HUES6 (cell line): ENCODE results near the gene PARP1.

Experiments
- H3K27ac ChIP-seq: 2 replicates; pipeline ENCODE4 v1.7.0; 2013; ENCODE audit warnings: low read depth, mild to moderate bottlenecking, low read length, inconsistent platforms
- H3K27me3 ChIP-seq: 2 replicates; pipeline ENCODE4 v1.6.1; 2013; ENCODE audit warnings: low read length; ENCODE audit not compliant: control insufficient read depth, insufficient read depth
- H3K36me3 ChIP-seq: 2 replicates; pipeline ENCODE4 v1.6.1; 2013; ENCODE audit warnings: low read length; ENCODE audit not compliant: control insufficient read depth, insufficient read depth
- H3K4me1 ChIP-seq: 2 replicates; pipeline ENCODE4 v1.6.1; 2013; ENCODE audit warnings: low read length; ENCODE audit not compliant: control insufficient read depth, insufficient read depth
- H3K4me3 ChIP-seq: 2 replicates; pipeline ENCODE4 v1.5.1; 2013; ENCODE audit warnings: low read depth, low read length
- H3K9ac ChIP-seq: one replicate; pipeline ENCODE4 v1.6.1; 2013; ENCODE audit warnings: mild to moderate bottlenecking, low read length
- H3K9me3 ChIP-seq: 2 replicates; pipeline ENCODE4 v1.6.1; 2013; ENCODE audit warnings: low read depth, low read length; ENCODE audit not compliant: control insufficient read depth, insufficient read depth

Gene PARP1

DNA sequence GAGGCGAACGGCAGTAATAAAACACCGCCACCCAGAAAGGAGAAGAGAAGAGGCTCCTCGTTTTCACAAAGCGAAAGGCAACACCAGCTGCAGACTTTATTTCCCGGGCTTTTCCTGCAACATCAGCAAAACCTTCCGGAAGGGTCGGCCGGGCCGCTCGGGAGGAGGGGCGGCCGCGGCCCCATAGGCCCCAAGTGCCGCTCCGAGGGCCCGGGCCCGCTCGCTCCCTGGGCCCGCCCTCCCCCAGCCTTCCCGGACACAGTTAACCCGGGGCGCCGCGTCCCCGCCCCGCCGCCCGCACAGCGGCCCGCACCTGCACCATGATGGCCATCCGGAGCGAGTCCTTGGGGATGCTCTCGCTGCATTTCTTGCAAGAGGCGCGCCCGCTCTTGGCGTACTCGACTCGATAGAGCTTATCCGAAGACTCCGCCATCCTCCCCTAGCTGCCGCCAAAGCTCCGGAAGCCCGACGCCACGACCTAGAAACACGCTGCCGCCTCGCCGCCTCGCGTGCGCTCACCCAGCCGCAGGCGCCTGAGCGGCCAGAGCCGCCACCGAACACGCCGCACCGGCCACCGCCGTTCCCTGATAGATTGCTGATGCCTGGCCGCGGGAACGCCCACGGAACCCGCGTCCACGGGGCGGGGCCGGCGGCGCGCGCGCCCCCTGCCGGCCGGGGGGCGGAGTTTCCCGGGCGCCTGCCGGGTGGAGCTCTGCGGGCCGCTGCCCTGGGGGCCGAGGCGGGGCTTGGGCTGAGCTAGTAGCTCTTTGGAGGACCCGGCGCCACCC, at the start of gene PARP1:
PARP1 (minus strand) TSS at position 597 of the 788 bp plus-strand sequence; CDS start at position 433, 164 bp downstream.
- Histone ChIP-seq H3K9me3 (no peaks in the 10 kb centered on the region), H3K4me1 (peaks cover 39% of the 10 kb centered on the region), H3K27ac (peak within 1 kb of the TSS; percentile 91), H3K9ac (peak within 1 kb of the TSS; percentile 94), H3K4me3 (peak within 1 kb of the TSS; percentile 97), H3K27me3 (no peaks in the 10 kb centered on the region), H3K36me3 (peaks cover 4% of the 10 kb centered on the region)

DNA sequence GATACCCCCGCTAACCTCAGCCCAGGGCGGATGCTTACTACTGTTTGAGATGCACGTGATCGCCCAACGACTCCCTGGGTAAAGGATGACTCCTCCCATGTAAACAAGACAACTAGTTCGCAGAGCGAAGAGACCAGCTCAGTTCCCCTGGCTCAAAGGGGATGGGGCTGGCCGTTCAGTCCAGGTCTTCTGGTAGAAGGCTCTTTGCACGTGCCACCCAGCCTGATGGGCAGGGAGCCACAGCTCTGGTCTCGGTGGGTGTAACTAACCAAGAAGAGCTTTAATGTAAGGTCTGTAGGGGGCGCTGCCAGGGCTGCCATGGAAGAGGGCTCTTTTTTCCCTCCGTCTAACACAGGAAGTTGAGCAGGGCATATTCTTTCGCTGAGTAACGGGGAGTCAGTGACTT, 49.4 kb upstream of the PARP1 start:
- Histone ChIP-seq H3K36me3 (no peaks in the 10 kb centered on the region), H3K9me3 (peaks cover 7% of the 10 kb centered on the region; the same call in 1 of the 2 replicates), H3K27me3 (no peaks in the 10 kb centered on the region), H3K9ac (no peak overlapping the region), H3K4me3 (no peak overlapping the region), H3K4me1 (peaks cover 13% of the 10 kb centered on the region), H3K27ac (no peak overlapping the region)

DNA sequence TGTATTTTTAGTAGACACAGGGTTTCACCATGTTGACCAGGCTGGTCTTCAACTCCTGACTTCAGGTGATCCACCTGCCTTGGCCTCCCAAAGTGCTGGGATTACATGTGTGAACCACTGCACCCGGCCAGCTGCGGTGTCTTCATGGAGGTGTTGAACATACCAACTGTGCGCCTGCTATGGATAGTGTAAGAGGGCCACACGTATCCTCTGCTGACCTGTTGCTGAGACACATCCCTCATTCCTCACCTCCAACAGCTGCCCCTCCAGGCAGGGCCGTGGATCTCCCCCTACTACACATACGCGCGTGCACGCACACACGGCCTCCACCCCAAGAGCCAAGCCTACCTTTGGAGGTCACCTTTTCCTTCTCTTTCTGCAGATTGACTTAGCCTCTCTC, 48.0 kb upstream of the PARP1 start:
- Histone ChIP-seq H3K27me3 (no peaks in the 10 kb centered on the region), H3K9me3 (peaks cover 3% of the 10 kb centered on the region; the same call in 1 of the 2 replicates), H3K4me3 (no peak overlapping the region), H3K36me3 (no peaks in the 10 kb centered on the region), H3K27ac (no peak overlapping the region), H3K9ac (no peak overlapping the region), H3K4me1 (peaks cover 13% of the 10 kb centered on the region)

DNA sequence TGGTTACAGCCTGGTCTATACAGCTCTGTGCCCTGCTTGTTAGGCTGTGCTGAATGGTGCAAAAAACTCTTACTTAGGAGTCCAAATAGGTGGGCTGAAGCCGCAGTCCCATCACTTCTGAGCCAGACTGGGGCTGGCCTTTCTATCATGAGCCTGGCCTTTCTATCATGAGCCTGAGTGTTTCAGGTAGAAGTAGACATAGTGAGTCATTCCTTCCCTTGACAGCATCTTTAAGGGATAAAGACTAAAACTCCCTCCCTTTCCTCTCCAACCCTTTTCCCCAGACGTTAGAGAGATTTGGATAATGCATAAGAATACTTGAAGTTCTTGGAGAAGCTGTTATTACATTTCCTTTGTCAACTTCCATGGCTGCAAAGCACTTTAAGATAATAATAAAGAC, 46.5 kb upstream of the PARP1 start:
- Histone ChIP-seq H3K27me3 (no peaks in the 10 kb centered on the region), H3K27ac (no peak overlapping the region), H3K36me3 (no peaks in the 10 kb centered on the region), H3K9ac (no peak overlapping the region), H3K4me1 (peaks cover 13% of the 10 kb centered on the region), H3K9me3 (peaks cover 3% of the 10 kb centered on the region; the same call in 1 of the 2 replicates), H3K4me3 (no peak overlapping the region)

DNA sequence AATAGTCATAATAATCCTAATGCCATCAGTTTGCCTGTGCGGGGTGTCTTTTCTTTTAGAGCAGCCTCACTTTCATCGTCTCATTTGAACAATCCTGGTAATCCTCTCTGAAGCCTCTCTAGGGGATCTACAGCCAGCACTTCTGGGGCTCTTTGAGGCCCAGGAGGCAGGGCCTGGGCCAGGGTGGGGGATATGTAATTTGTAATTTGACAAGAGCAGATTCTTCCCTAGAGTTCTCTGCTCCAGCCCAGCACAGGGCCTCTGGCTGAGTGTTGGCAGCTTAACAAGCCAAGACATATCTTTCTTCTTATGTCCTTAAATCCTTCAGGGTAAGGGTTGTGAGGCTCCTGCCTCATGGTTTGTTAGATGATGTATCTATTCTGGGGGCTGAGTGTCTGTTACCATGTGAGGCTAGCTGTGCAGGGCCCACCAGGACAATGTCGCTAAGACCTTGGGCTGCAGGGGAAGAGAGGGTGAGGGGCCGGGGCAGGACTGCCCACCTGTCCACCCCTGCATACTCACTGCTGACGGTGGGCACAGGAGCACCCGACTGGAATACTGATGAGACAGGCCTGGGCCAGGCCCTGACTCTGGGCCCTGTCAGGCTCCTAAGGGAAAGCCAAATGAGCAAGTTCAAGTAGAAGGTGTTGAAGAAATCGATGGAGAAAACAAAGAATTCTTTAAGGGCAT, 45.3 kb upstream of the PARP1 start:
- no peaks in the 10 kb centered on the region for H3K9me3 ChIP-seq
- peaks cover 13% of the 10 kb centered on the region for H3K4me1 ChIP-seq
- no peak overlapping the region for H3K27ac ChIP-seq
- no peak overlapping the region for H3K4me3 ChIP-seq
- no peak overlapping the region for H3K9ac ChIP-seq
- no peaks in the 10 kb centered on the region for H3K27me3 ChIP-seq
- H3K36me3 ChIP-seq = no peaks in the 10 kb centered on the region

DNA sequence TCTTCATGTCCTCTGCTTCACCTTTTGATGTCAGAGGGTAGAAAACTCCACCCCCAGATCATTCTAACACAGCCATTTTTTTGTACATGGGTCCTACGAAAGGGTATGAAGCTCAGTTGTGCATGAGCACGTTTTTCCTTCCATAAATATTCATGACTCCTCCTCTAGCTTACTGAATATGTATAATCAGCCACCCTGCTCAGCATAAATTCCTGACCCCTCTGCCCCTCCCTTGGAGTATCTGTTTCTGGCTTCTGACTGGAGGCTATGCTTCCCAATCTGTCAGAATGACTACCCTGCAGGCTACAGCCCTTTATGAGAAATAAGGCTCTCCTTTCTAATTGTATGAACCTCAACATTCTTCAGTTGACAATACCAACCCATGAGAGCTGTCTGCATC, 42.8 kb upstream of the PARP1 start:
- Histone ChIP-seq H3K4me3 (no peak overlapping the region), H3K27me3 (no peaks in the 10 kb centered on the region), H3K27ac (no peak overlapping the region), H3K36me3 (no peaks in the 10 kb centered on the region), H3K9me3 (no peaks in the 10 kb centered on the region), H3K9ac (no peak overlapping the region), H3K4me1 (peaks cover 14% of the 10 kb centered on the region)

DNA sequence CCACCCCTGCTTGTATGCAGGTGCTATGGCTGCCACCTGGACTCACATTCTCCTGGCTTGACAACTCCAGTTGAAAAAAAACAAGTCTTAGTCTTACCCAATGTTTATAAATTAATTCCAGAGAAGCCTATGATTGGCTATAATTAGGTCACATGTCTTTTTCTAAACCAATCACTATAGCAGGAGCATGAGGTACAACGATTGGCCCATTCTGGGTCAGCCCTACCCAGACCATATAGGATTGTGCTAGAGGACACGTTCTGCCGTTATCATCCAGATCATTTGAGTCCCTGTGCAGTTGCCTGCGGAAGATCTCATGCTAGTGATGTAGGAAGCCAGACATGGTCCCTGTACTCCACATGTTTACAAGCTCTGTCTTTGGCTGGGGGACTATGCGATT, 41.9 kb upstream of the PARP1 start:
- H3K9ac ChIP-seq = no peak overlapping the region
- H3K4me3 ChIP-seq = no peak overlapping the region
- no peaks in the 10 kb centered on the region for H3K27me3 ChIP-seq
- H3K36me3 ChIP-seq = no peaks in the 10 kb centered on the region
- no peak overlapping the region for H3K27ac ChIP-seq
- no peaks in the 10 kb centered on the region for H3K9me3 ChIP-seq
- peaks cover 16% of the 10 kb centered on the region for H3K4me1 ChIP-seq

DNA sequence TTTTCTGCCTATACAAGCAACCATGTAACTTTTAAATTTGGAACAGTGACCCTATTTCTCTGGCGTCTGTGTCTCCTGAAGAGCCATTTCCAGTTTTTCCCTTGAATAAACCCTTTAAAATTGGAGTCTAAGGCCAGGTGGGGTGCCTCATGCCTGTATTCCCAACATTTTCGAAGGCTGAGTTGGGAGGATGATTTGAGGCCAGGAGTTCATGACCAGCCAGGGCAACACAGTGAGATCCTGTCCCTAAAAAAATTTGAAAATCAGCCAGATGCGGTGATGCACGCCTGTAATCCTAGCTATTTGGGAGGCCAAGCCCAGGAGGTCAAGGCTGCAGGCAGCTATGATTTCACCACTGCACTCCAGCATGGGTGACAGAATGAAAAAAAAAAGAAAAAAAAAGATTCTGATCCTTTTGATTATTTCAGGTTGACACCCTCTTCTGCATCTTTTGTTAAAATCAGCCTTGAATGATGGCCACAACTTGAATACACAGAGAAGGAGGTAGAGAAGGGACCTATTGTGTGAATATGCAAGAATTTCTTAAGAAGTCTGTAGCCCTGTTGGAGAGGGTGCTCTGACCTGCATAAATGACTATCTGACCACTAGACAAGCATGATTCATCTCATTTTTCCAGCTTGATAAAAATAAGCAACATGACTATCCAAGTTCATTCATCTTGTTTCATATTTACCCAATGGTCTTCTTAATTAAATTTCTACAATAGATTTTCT, 40.2 kb upstream of the PARP1 start:
- H3K9ac ChIP-seq = no peak overlapping the region
- no peaks in the 10 kb centered on the region for H3K36me3 ChIP-seq
- H3K27me3 ChIP-seq = no peaks in the 10 kb centered on the region
- no peak overlapping the region for H3K4me3 ChIP-seq
- peaks cover 21% of the 10 kb centered on the region for H3K4me1 ChIP-seq
- no peaks in the 10 kb centered on the region for H3K9me3 ChIP-seq
- no peak overlapping the region for H3K27ac ChIP-seq

DNA sequence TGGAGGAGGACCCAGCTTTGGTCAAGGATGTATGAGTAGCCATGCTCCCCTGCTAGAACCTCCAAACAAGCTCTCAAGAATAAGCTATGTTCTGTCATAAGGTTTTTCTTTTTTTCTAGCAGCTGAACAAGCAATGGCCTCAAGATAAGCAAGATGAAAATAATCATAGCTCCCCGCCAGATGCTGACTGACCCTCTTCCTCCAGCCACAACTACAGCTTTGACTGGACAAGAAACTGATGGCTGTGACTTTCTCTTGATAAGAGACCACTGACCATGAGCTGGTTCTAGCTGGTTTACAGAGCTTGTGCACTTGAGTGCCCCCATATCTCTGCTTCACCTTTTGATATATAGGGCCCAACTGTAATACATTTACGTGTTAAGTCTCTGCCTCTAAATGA, 38.2 kb upstream of the PARP1 start:
- Histone ChIP-seq H3K4me1 (peaks cover 20% of the 10 kb centered on the region), H3K4me3 (no peak overlapping the region), H3K36me3 (no peaks in the 10 kb centered on the region), H3K9me3 (no peaks in the 10 kb centered on the region), H3K27me3 (no peaks in the 10 kb centered on the region), H3K9ac (no peak overlapping the region), H3K27ac (no peak overlapping the region)

DNA sequence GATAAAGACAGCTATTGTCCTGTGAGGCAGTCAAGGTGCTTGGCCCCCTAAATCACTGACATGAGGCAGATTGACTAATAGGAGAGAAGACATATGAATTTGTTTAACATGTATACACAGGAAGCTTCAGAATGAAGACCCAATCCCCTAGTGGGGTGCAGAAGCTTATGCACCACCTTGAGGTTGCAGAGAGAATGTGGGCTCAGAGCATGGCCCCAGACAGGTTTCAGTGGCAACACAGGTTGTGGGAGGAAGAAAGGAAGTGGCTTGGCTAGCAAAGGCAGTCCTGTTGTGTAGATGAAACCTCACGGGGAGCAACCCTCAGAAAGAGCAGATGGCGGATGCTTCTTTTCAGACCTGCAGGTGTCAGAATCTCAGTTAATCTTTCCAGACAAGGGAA, 37.0 kb upstream of the PARP1 start:
- no peak overlapping the region for H3K27ac ChIP-seq
- H3K27me3 ChIP-seq = no peaks in the 10 kb centered on the region
- no peak overlapping the region for H3K4me3 ChIP-seq
- no peak overlapping the region for H3K9ac ChIP-seq
- H3K4me1 ChIP-seq = peaks cover 20% of the 10 kb centered on the region
- H3K9me3 ChIP-seq = no peaks in the 10 kb centered on the region
- no peaks in the 10 kb centered on the region for H3K36me3 ChIP-seq

DNA sequence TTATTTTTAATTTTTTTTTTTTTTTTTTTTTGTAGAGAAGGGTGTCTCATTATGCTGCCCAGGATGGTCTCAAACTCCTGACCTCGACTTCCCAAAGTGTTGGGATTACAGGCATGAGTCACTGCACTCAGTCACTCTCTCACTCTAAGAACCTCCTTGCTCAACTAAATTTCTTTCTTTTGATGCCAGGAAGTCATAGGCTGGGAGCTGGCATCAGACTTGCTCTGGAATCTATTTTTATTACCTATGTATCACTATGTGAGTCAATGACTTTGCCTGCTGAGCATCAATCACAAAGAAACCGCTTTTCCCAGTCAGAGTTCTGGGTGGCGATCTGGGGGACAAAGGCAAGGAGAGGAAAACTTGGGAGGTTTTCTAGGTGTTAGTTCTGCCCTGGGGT, 35.5 kb upstream of the PARP1 start:
- H3K27me3 ChIP-seq = no peaks in the 10 kb centered on the region
- no peaks in the 10 kb centered on the region for H3K36me3 ChIP-seq
- H3K4me1 ChIP-seq = peaks cover 20% of the 10 kb centered on the region
- H3K9me3 ChIP-seq = no peaks in the 10 kb centered on the region
- no peak overlapping the region for H3K27ac ChIP-seq
- no peak overlapping the region for H3K4me3 ChIP-seq
- no peak overlapping the region for H3K9ac ChIP-seq
